Kidney (tissue), 14 donors: ENCODE data around the gene SLC25A12. TPM values are rescaled to one million over a fixed set of nuclear protein-coding genes. Genes with fewer than 3 reads are reported as not detected.
"Not testable (repeated sequence)": the region's sequence is repeated elsewhere in the genome, so short reads cannot be mapped to it uniquely, and the experiment has no call there.

Experiments
- DNase-seq, 5 donors: peaks; one replicate each; pipeline ENCODE4 v3.0.0-alpha.2; 2013 to 2020
- FAIRE-seq: peaks from 2 replicates; lab custom pipeline; 2012; peaks lifted over from hg19 to GRCh38; lab: Jason Lieb, UNC
- H3K27ac ChIP-seq, 2 donors: one replicate each; pipeline ENCODE4 v1.7.0; 2013; ENCODE audit warnings: low read depth in 2 of 2, low read length in 2 of 2, inconsistent platforms in 1 of 2
- H3K27me3 ChIP-seq: one replicate; pipeline ENCODE4 v1.7.1; 2013; ENCODE audit warnings: low read length, inconsistent platforms; ENCODE audit not compliant: control insufficient read depth, insufficient read depth
- H3K36me3 ChIP-seq, 3 donors: one replicate each; pipeline versions ENCODE4 v1.7.0 to v1.7.1; 2013; ENCODE audit warnings: low read length in 3 of 3, control low read depth in 1 of 3, inconsistent platforms in 1 of 3; ENCODE audit not compliant: insufficient read depth in 3 of 3, control insufficient read depth in 2 of 3
- H3K4me1 ChIP-seq, 3 donors: one replicate each; pipeline versions ENCODE4 v1.7.0 to v1.7.1; 2013; ENCODE audit warnings: low read length in 3 of 3, inconsistent platforms in 1 of 3, low read depth in 1 of 3; ENCODE audit not compliant: control insufficient read depth in 2 of 3, insufficient read depth in 2 of 3
- H3K4me3 ChIP-seq, 3 donors: one replicate each; pipeline versions ENCODE4 v1.7.0 to v1.8.1; 2013; ENCODE audit warnings: low read length in 3 of 3, control low read depth in 1 of 3, inconsistent platforms in 1 of 3
- H3K9ac ChIP-seq, 3 donors: one replicate each; pipeline versions ENCODE4 v1.7.0 to v1.7.1; 2013; ENCODE audit warnings: low read length in 3 of 3, control low read depth in 1 of 3, inconsistent platforms in 1 of 3
- H3K9me3 ChIP-seq, 3 donors: one replicate each; pipeline versions ENCODE4 v1.7.0 to v1.7.1; 2013; ENCODE audit warnings: low read length in 3 of 3, control low read depth in 1 of 3, inconsistent platforms in 1 of 3; ENCODE audit not compliant: control insufficient read depth in 2 of 3, insufficient read depth in 1 of 3
- CTCF ChIP-seq: IDR thresholded peaks from 3 replicates; pipeline ENCODE4 v1.5.1; 2012; ENCODE audit warnings: mild to moderate bottlenecking, moderate library complexity, borderline replicate concordance; ENCODE audit not compliant: insufficient read depth; ENCODE audit errors: extremely low read depth
- intact Hi-C: fragments of 100-400 bp; cut with DNase I; formaldehyde crosslinking; loops from one replicate; pipeline ENCODE4 v1.11.1; 2022
- polyA plus RNA-seq: library from polyadenylated mRNA; stranded (reverse); fragments of 350-450 nt; fragmentation: Illumina TruSeq; extraction: RNeasy Lipid Tissue Mini Kit (QIAGEN cat#74804); gene quantifications from one replicate; pipeline ENCODE4 v1.2.3, GENCODE V29; 2014; ENCODE audit warnings: low read depth, low replicate concordance; ENCODE audit not compliant: insufficient read depth
- total RNA-seq: library from RNA; stranded (reverse); fragmentation: NEBNext Ultra II Directional; extraction: Animal tissue kit (Norgen Biotek cat#: 25700); gene quantifications from one replicate; pipeline ENCODE4 v1.2.1, GENCODE V29; 2021
- donor health status: control.
- donor health status: control.
- donor health status: control.
- donor health status: control.
- donor health status: control.
- donor health status: DM: yes; HTN: yes; CAD: no.
- donor health status: Normal renal cell carcinoma (clear cell type).

SLC25A12 gene
- total and polyA plus RNA-seq, 2 donors from 2014 or later = 21.8 to 24.8 TPM

- intact Hi-C loops = no loop called here
- no peak overlapping the region for H3K9ac ChIP-seq
- peaks cover 0 to 38% (median 24%) of the 10 kb centered on the region in 3 donors for H3K36me3 ChIP-seq
- H3K27me3 ChIP-seq = no peaks in the 10 kb centered on the region
- DNase-seq = no peak
- H3K4me1 ChIP-seq = no peaks in the 10 kb centered on the region
- no peak overlapping the region for H3K4me3 ChIP-seq
- no peak for TF ChIP-seq CTCF
- FAIRE-seq = no peak
- no peak overlapping the region for H3K27ac ChIP-seq
- H3K9me3 ChIP-seq = peaks cover 0 to 4% (median 0%) of the 10 kb centered on the region in 3 donors
Measured at GRCh38 chr2:171785450-171785849, 108.6 kb downstream of the SLC25A12 start.

- Histone ChIP-seq H3K27ac (no peak overlapping the region), H3K36me3 (peaks cover 0 to under 1% (median 0%) of the 10 kb centered on the region in 3 donors), H3K4me1 (no peaks in the 10 kb centered on the region), H3K4me3 (no peak overlapping the region), H3K9me3 (peaks cover 0 to 14% (median 0%) of the 10 kb centered on the region in 3 donors), H3K9ac (no peak overlapping the region), H3K27me3 (no peaks in the 10 kb centered on the region)
- DNase-seq (no peak), FAIRE-seq (no peak)
- intact Hi-C loops = no loop called here
- TF ChIP-seq CTCF = no peak
Measured at GRCh38 chr2:171778515-171778914, 115.5 kb downstream of the SLC25A12 start.

- H3K36me3 ChIP-seq, DNase-seq, FAIRE-seq: not testable (repeated sequence)
Measured at GRCh38 chr2:171774581-171774980, 119.5 kb downstream of the SLC25A12 start.

GRCh38 chr2:171772373-171772772 lies 121.7 kb downstream of the SLC25A12 start:
- DNase-seq (no peak), FAIRE-seq (no peak)
- TF ChIP-seq CTCF = no peak
- no peaks in the 10 kb centered on the region for H3K36me3 ChIP-seq
- no peaks in the 10 kb centered on the region for H3K27me3 ChIP-seq
- peaks cover 0 to 2% (median 0%) of the 10 kb centered on the region in 3 donors for H3K9me3 ChIP-seq
- intact Hi-C loops = no loop called here
- no peak overlapping the region for H3K4me3 ChIP-seq
- H3K27ac ChIP-seq = no peak overlapping the region
- no peak overlapping the region for H3K9ac ChIP-seq
- no peaks in the 10 kb centered on the region for H3K4me1 ChIP-seq

More at GRCh38 chr2:171774581-171774980, 119.5 kb downstream of the SLC25A12 start:
- H3K4me1 ChIP-seq, H3K27ac ChIP-seq, H3K27me3 ChIP-seq, H3K4me3 ChIP-seq, intact Hi-C loops, H3K9ac ChIP-seq: not testable (repeated sequence)
- H3K9me3 ChIP-seq = peaks cover 0 to 11% (median 2%) of the 10 kb centered on the region in 3 donors
